Esophagus muscularis mucosa (tissue), 4 donors: ENCODE data around the gene IL21R. TPM values are rescaled to one million over a fixed set of nuclear protein-coding genes. Genes with fewer than 3 reads are reported as not detected.

Experiments used
- DNase-seq: peaks from one replicate; pipeline ENCODE4 v3.0.0-alpha.2; 2017; ENCODE audit errors: extremely low spot score
- H3K27ac ChIP-seq, 4 donors: fragments of 200-600 bp; sonication (generic); replicated peaks in 1 of 4; 1 replicate in 3 of 4; 2 replicates in 1 of 4; pipeline ENCODE4 v1.5.1; 2016 to 2019; ENCODE audit warnings: mild to moderate bottlenecking in 1 of 4
- H3K27me3 ChIP-seq, 4 donors: fragments of 200-600 bp; sonication (generic); one replicate each; pipeline versions ENCODE4 v1.5.1 to v1.6.0; 2016 to 2019
- H3K36me3 ChIP-seq, 4 donors: fragments of 200-600 bp; sonication (generic); one replicate each; pipeline ENCODE4 v1.5.1; 2016 to 2019
- H3K4me1 ChIP-seq, 4 donors: fragments of 200-600 bp; sonication (generic); one replicate each; pipeline ENCODE4 v1.5.1; 2016 to 2019
- H3K4me3 ChIP-seq, 4 donors: fragments of 200-600 bp; sonication (generic); 1 replicate in 2 of 4; 2 replicates in 2 of 4; pipeline ENCODE4 v1.5.1; 2016 to 2019; ENCODE audit warnings: mild to moderate bottlenecking in 4 of 4, moderate library complexity in 1 of 4
- H3K9me3 ChIP-seq, 4 donors: fragments of 200-600 bp; sonication (generic); 1 replicate in 3 of 4; 2 replicates in 1 of 4; pipeline ENCODE4 v1.5.1; 2016 to 2019
- EP300 ChIP-seq: sonication (generic); formaldehyde crosslinking; IDR thresholded peaks from one replicate; pipeline ENCODE4 v1.6.1; 2017; ENCODE audit warnings: antibody characterized with exemption
- POLR2A ChIP-seq: fragments of 450-650 bp; IDR thresholded peaks from one replicate; pipeline ENCODE4 v1.6.1; 2017; ENCODE audit warnings: antibody characterized with exemption, moderate library complexity, mild to moderate bottlenecking, low read depth
- POLR2AphosphoS5 ChIP-seq, 2 donors: sonication (generic); formaldehyde crosslinking; IDR thresholded peaks; one replicate each; pipeline ENCODE4 v1.6.1; 2017; ENCODE audit warnings: antibody characterized with exemption in 2 of 2
- WGBS: methylation state at CpG from one replicate; pipeline ENCODE4 v1.1.5; 2018; 5-methylcytosine and 5-hydroxymethylcytosine counted together
- intact Hi-C: fragments of 100-400 bp; cut with DNase I; formaldehyde crosslinking; loops from one replicate; pipeline ENCODE4 v1.15.1; 2023
- total RNA-seq, 4 donors: library from RNA; depleted of rRNA; stranded (reverse); fragments of >200 nt; gene quantifications; one replicate each; pipeline versions ENCODE4 v1.1.0 to v1.2.1, GENCODE V29; 2016
- TF ChIP-seq, protein P1 (sequence below), 3 experiments: fragments of 200-600 bp in 2 of 3; fragments of 450-650 bp in 1 of 3; sonication (generic) in 2 of 3; IDR thresholded peaks; one replicate each; pipeline ENCODE4 v1.5.1; 2017 to 2019; ENCODE audit warnings: antibody characterized with exemption in 3 of 3, mild to moderate bottlenecking in 2 of 3, moderate library complexity in 1 of 3

Gene IL21R
- total RNA-seq, 4 donors from 2014 or later: under 0.01 to 0.50 (median 0.17) TPM; not detected in 1

- no peak for TF ChIP-seq POLR2AphosphoS5 (IDR thresholded peaks at IDR 0.05)
- TF ChIP-seq EP300: no peak
- TF ChIP-seq, protein P1, sequence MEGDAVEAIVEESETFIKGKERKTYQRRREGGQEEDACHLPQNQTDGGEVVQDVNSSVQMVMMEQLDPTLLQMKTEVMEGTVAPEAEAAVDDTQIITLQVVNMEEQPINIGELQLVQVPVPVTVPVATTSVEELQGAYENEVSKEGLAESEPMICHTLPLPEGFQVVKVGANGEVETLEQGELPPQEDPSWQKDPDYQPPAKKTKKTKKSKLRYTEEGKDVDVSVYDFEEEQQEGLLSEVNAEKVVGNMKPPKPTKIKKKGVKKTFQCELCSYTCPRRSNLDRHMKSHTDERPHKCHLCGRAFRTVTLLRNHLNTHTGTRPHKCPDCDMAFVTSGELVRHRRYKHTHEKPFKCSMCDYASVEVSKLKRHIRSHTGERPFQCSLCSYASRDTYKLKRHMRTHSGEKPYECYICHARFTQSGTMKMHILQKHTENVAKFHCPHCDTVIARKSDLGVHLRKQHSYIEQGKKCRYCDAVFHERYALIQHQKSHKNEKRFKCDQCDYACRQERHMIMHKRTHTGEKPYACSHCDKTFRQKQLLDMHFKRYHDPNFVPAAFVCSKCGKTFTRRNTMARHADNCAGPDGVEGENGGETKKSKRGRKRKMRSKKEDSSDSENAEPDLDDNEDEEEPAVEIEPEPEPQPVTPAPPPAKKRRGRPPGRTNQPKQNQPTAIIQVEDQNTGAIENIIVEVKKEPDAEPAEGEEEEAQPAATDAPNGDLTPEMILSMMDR (IDR thresholded peaks at IDR 0.05): no peak
- TF ChIP-seq POLR2A: no peak
- H3K36me3 ChIP-seq: no peaks in the 10 kb centered on the region
- H3K9me3 ChIP-seq: peaks cover 0 to 13% (median 5%) of the 10 kb centered on the region in 4 donors
- intact Hi-C loops: no loop called here
- DNase-seq: no peak
- H3K27ac ChIP-seq: no peak overlapping the region
- no peak overlapping the region for H3K4me3 ChIP-seq
- no peaks in the 10 kb centered on the region for H3K27me3 ChIP-seq
- 49% methylated on average over 10 of the region's 11 CpGs for WGBS
- H3K4me1 ChIP-seq: peaks cover 0 to 12% (median 3%) of the 10 kb centered on the region in 4 donors
These were observed 23.0 kb upstream of the IL21R start for GRCh38 chr16:27378871-27379481.

- H3K36me3 ChIP-seq: no peaks in the 10 kb centered on the region
- H3K4me3 ChIP-seq: no peak overlapping the region
- H3K9me3 ChIP-seq: peaks cover 0 to 15% (median 13%) of the 10 kb centered on the region in 4 donors
- no peak overlapping the region for H3K27ac ChIP-seq
- H3K4me1 ChIP-seq: peaks cover 0 to 7% (median 2%) of the 10 kb centered on the region in 4 donors
- WGBS: 96% methylated on average over 9 of the region's 9 CpGs
- H3K27me3 ChIP-seq: no peaks in the 10 kb centered on the region
- no peak for DNase-seq
- TF ChIP-seq EP300 (no peak), POLR2AphosphoS5 (IDR thresholded peaks at IDR 0.05) (no peak), POLR2A (no peak)
- TF ChIP-seq, protein P1 (IDR thresholded peaks at IDR 0.05): no peak
- intact Hi-C loops: no loop called here
These were observed 22.1 kb upstream of the IL21R start for GRCh38 chr16:27379919-27380318.

GRCh38 chr16:27381236-27381635, 20.7 kb upstream of the IL21R start:
- intact Hi-C loops: no loop called here
- Histone ChIP-seq H3K4me1 (no peaks in the 10 kb centered on the region), H3K27ac (no peak overlapping the region), H3K4me3 (no peak overlapping the region), H3K9me3 (peaks cover 0 to 15% (median 13%) of the 10 kb centered on the region in 4 donors), H3K36me3 (no peaks in the 10 kb centered on the region), H3K27me3 (no peaks in the 10 kb centered on the region)
- TF ChIP-seq POLR2AphosphoS5 (IDR thresholded peaks at IDR 0.05) (no peak), POLR2A (no peak), EP300 (no peak)
- TF ChIP-seq, protein P1 (IDR thresholded peaks at IDR 0.05): no peak
- DNase-seq: no peak

DNA sequence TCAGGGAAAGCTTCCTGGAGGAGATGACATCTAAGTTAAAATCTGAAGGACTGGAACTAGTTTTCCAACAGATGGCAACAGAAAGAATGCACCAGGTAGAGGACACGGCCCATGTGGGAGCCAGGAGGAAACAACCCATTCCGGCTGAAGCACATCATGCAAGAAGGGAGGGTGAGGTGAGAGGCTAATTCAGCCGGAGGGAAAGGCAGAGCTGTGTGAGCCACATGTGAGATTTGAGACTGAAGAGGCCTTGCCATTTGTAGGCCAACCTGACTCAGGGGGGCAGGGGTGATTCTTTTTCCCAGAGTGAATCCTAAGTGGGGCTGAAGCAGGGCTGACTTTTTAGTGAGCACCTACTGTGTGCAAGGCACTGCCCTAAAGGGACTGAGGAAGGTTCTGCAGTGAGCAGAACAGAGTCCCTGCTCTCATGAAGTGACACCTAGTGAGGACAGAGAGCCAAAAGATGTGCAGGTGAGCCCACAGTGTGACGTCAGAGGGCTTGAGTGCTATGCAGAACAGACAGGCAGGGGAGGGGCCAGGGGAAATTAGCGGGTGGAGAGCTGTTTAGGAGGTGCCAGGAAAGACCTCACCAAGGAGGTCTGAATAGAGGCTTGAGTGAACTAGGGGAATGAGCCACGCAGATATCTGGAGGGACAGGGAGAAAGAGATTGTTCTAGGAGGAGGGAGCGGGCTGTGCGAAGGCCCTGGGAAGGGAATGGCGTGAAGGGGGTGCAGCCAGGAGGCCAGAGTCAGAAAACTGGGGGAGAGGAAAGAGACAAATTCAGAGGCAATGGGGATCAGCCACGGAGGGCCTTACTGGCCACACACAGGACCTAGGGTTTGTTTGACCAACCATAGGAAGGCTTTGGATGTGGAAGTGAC, 19.8 kb upstream of the IL21R start:
- intact Hi-C loops: no loop called here

More for the DNA sequence above, 19.8 kb upstream of the IL21R start:
- Histone ChIP-seq H3K9me3 (peaks cover 0 to 15% (median 13%) of the 10 kb centered on the region in 4 donors), H3K4me3 (no peak overlapping the region), H3K36me3 (no peaks in the 10 kb centered on the region), H3K27me3 (no peaks in the 10 kb centered on the region), H3K27ac (no peak overlapping the region), H3K4me1 (no peaks in the 10 kb centered on the region)
- DNase-seq: no peak
- TF ChIP-seq, protein P1 (IDR thresholded peaks at IDR 0.05): no peak
- no peak for TF ChIP-seq POLR2A
- TF ChIP-seq POLR2AphosphoS5 (IDR thresholded peaks at IDR 0.05): no peak
- TF ChIP-seq EP300: no peak
- 77% methylated on average over 10 of the region's 10 CpGs for WGBS
